HCT116 (cell line): ENCODE measurements around the gene LRRTM4. TPM values are rescaled to one million over a fixed set of nuclear protein-coding genes. Genes with fewer than 3 reads are reported as not detected.

ENCODE experiments used
- ATAC-seq: fragments of 200-7000 bp; cut with Tn5 transposase; 2 replicates; pipeline ENCODE4 v1.9.1; 2020; ENCODE audit warnings: mild to moderate bottlenecking, moderate library complexity
- BruUV-seq: library from RNA; stranded (reverse); fragments of 400-500 nt; replicated peaks from 2 replicates; lab custom pipeline; 2021; lab: Mats Ljungman, UMichigan
- CTCF ChIA-PET: fragments of 300-600 bp; sonication (Branson Sonifier 250); formaldehyde crosslinking; loops from one replicate; lab custom pipeline; 2021; ENCODE audit warnings: antibody characterized with exemption; lab: Charles Lee
- POLR2A ChIA-PET: fragments of 300-600, 350-600 bp; sonication (Branson Sonifier 250); formaldehyde crosslinking; loops from one replicate; lab custom pipeline; 2021; ENCODE audit warnings: antibody characterized with exemption; lab: Charles Lee
- RAD21 ChIA-PET, 2 experiments: fragments of 300-600 bp; sonication (Branson Sonifier 250); formaldehyde crosslinking; loops; one replicate each; lab custom pipeline; 2023; ENCODE audit warnings: low total read pairs in 2 of 2; ENCODE audit not compliant: uncharacterized antibody in 2 of 2, unreplicated experiment in 2 of 2, low non-redundant PET in 1 of 2; lab: Charles Lee
- DNase-seq: peaks from one replicate; pipeline ENCODE4 v3.0.0-alpha.2; 2010; ENCODE audit warnings: low read depth, low spot score
- H2AFZ ChIP-seq: fragments of 200-600 bp; shearing (Covaris generic), sonication (generic); 2 replicates; pipeline ENCODE4 v1.6.1; 2017; ENCODE audit warnings: low read depth, mixed run types, mixed read lengths, antibody characterized with exemption, low read length; ENCODE audit not compliant: poor library complexity, severe bottlenecking
- H3K27ac ChIP-seq: 2 replicates; pipeline ENCODE4 v1.5.1; 2012; ENCODE audit warnings: low read depth, low read length
- H3K27me3 ChIP-seq: fragments of 200-600 bp; sonication (generic); 2 replicates; pipeline ENCODE4 v1.6.1; 2016; ENCODE audit warnings: mixed run types, low read length, mixed read lengths; ENCODE audit not compliant: insufficient read depth
- H3K36me3 ChIP-seq, 2 experiments: fragments of 200-500 bp in 1 of 2; fragments of 200-600 bp in 1 of 2; sonication (Bioruptor generic) in 1 of 2; sonication (generic) in 1 of 2; 2 replicates each; pipeline versions ENCODE4 v1.5.1 to v1.6.1; 2014 to 2016; ENCODE audit warnings: low read length in 2 of 2, inconsistent platforms in 1 of 2, mixed read lengths in 1 of 2, mixed run types in 1 of 2; ENCODE audit not compliant: insufficient read depth in 2 of 2, control insufficient read depth in 1 of 2
- H3K4me1 ChIP-seq, 2 experiments: fragments of 200-600 bp in 1 of 2; sonication (generic) in 1 of 2; 2 replicates each; pipeline versions ENCODE4 v1.5.1 to v1.6.1; 2012 to 2017; ENCODE audit warnings: low read length in 2 of 2, inconsistent platforms in 1 of 2, mild to moderate bottlenecking in 1 of 2, mixed read lengths in 1 of 2, mixed run types in 1 of 2, moderate library complexity in 1 of 2; ENCODE audit not compliant: insufficient read depth in 2 of 2, control insufficient read depth in 1 of 2
- H3K4me2 ChIP-seq: fragments of 200-600 bp; sonication (generic); 2 replicates; pipeline ENCODE4 v1.6.1; 2017; ENCODE audit warnings: mixed run types, low read length, mixed read lengths
- H3K4me3 ChIP-seq, 2 experiments: fragments of 200-600 bp in 1 of 2; sonication (generic) in 1 of 2; replicated peaks in 1 of 2; 2 replicates each; pipeline ENCODE4 v1.5.1; 2011 to 2016; ENCODE audit warnings: low read length in 2 of 2, control low read depth in 1 of 2, low read depth in 1 of 2, mild to moderate bottlenecking in 1 of 2, mixed read lengths in 1 of 2, mixed run types in 1 of 2
- H3K79me2 ChIP-seq: fragments of 200-600 bp; sonication (generic); 2 replicates; pipeline ENCODE4 v1.6.1; 2017; ENCODE audit warnings: mild to moderate bottlenecking, mixed run types, low read length, moderate library complexity, mixed read lengths; ENCODE audit not compliant: insufficient read depth
- H3K9ac ChIP-seq: fragments of 200-600 bp; sonication (generic); 2 replicates; pipeline ENCODE4 v1.6.1; 2016; ENCODE audit warnings: low read length, mixed read lengths
- H3K9me2 ChIP-seq: fragments of 200-600 bp; sonication (generic), shearing (Covaris generic); 2 replicates; pipeline ENCODE4 v1.6.1; 2017; ENCODE audit warnings: mixed run types, mild to moderate bottlenecking, moderate library complexity; ENCODE audit not compliant: insufficient read depth
- H3K9me3 ChIP-seq, 2 experiments: fragments of 200-500 bp in 1 of 2; fragments of 200-600 bp in 1 of 2; sonication (Bioruptor generic) in 1 of 2; sonication (generic) in 1 of 2; 2 replicates each; pipeline ENCODE4 v1.6.1; 2014 to 2017; ENCODE audit warnings: low read length in 2 of 2, mixed read lengths in 2 of 2, inconsistent platforms in 1 of 2, low read depth in 1 of 2, mild to moderate bottlenecking in 1 of 2, mixed run types in 1 of 2, moderate library complexity in 1 of 2; ENCODE audit not compliant: control insufficient read depth in 1 of 2, insufficient read depth in 1 of 2
- H4K20me1 ChIP-seq: fragments of 200-600 bp; sonication (generic), shearing (Covaris generic); 2 replicates; pipeline ENCODE4 v1.6.1; 2017; ENCODE audit warnings: mixed run types, mild to moderate bottlenecking, moderate library complexity; ENCODE audit not compliant: insufficient read depth
- CEBPB ChIP-seq: IDR thresholded peaks from 2 replicates; pipeline ENCODE4 v1.6.1; 2012; ENCODE audit warnings: low read depth
- EGR1 ChIP-seq: IDR thresholded peaks from 2 replicates; pipeline ENCODE4 v1.6.1; 2012; ENCODE audit warnings: low read depth
- FOSL1 ChIP-seq: IDR thresholded peaks from 2 replicates; pipeline ENCODE4 v1.6.1; 2012; ENCODE audit warnings: low read depth
- JUND ChIP-seq: IDR thresholded peaks from 2 replicates; pipeline ENCODE4 v1.6.1; 2012
- REST ChIP-seq: IDR thresholded peaks from 2 replicates; pipeline ENCODE4 v1.6.1; 2012; ENCODE audit warnings: low read depth
- SIN3A ChIP-seq: IDR thresholded peaks from 2 replicates; pipeline ENCODE4 v1.6.1; 2012; ENCODE audit warnings: low read depth
- SP1 ChIP-seq: IDR thresholded peaks from 2 replicates; pipeline ENCODE4 v1.6.1; 2012; ENCODE audit warnings: low read depth
- SRF ChIP-seq: IDR thresholded peaks from 2 replicates; pipeline ENCODE4 v1.6.1; 2012; ENCODE audit warnings: low read depth
- YY1 ChIP-seq: IDR thresholded peaks from 2 replicates; pipeline ENCODE4 v1.6.1; 2011; ENCODE audit warnings: low read length, low read depth, moderate library complexity, mild to moderate bottlenecking; ENCODE audit not compliant: insufficient replicate concordance; ENCODE audit errors: extremely low read depth
- ZNF274 ChIP-seq: fragments of 200-500 bp; sonication (Bioruptor generic); IDR thresholded peaks from 2 replicates; pipeline ENCODE4 v1.6.1; 2014; ENCODE audit warnings: mild to moderate bottlenecking, low read depth, low read length, inconsistent platforms
- intact Hi-C: fragments of 100-400 bp; cut with micrococcal nuclease; formaldehyde crosslinking; loops from 2 replicates; pipeline ENCODE4 v1.10.0; 2022
- total RNA-seq: library from RNA; stranded (reverse); gene quantifications from one replicate; pipeline ENCODE4 v1.2.1, GENCODE V29; 2021; ENCODE audit not compliant: unreplicated experiment
- TF ChIP-seq, protein P1 (sequence below), 3 experiments: fragments of 200-600 bp in 1 of 3; sonication (generic) in 1 of 3; IDR thresholded peaks in 2 of 3; conservative IDR thresholded peaks in 1 of 3; 2 replicates each; pipeline ENCODE4 v1.5.1; 2012 to 2017; ENCODE audit warnings: low read depth in 2 of 3, low read length in 2 of 3, antibody characterized with exemption in 1 of 3, borderline replicate concordance in 1 of 3, control low read depth in 1 of 3, mild to moderate bottlenecking in 1 of 3, mixed read lengths in 1 of 3, mixed run types in 1 of 3, moderate library complexity in 1 of 3; ENCODE audit not compliant: insufficient read depth in 1 of 3
- TF ChIP-seq, protein P2 (sequence below): IDR thresholded peaks from 2 replicates; pipeline ENCODE4 v1.6.1; 2011; ENCODE audit warnings: mild to moderate bottlenecking, low read length, moderate library complexity; ENCODE audit not compliant: insufficient replicate concordance; ENCODE audit errors: extremely low read depth

Gene LRRTM4
- total RNA-seq, 1 experiment from 2014 or later: 0.25 TPM

DNA sequence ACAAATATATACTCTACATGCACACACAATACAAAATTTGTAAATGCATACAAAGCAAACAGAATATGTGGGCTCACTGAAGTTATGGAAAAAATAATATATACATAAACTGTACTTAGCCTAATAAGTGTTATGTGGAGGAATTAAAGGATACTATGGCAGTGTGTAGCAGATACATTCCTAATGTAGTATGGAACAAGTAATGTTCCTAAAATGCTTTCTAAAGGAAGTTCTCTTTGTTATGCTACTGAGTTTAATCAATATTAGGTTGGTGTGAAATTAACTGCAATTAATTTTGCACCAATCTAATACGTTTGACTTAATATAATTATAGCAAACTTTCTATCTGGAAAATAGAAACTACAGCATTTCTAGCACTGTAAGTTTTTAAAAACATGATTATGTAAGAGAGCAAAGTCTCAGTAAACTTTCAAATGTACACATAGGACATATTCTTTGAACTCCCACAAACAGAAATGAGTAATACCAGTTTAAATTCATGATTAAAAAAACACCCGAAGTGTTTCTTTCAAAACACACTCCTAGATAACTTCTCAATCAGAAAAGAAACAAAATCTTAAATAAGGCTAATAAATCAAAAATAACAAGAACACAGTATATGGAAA is 331.3 kb downstream of the LRRTM4 start (continued):
- TF ChIP-seq REST (no peak), ZNF274 (no peak), YY1 (no peak), SP1 (no peak), EGR1 (no peak), SRF (no peak)

DNA sequence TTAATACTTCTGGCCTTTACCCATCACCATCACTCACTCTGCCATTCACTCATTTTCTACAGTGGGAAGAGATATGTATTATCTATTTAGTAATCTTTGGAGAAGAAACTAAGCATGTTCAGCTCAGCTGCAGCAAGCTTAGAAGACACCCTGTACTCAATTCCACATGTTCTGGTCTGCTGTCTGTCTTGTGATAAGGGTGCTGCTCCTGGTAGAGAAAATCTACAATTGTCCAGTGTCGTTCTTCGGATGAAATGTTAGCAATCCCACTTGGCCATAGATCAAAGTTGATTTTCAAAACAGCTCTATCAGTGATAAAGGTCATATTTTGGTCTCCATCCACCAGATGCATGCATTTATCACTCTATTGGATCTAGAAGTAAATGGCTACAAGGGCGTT is 337.1 kb downstream of the LRRTM4 start:
- ChIA-PET CTCF (no interaction called here), POLR2A (no interaction called here), RAD21 (no interaction called here)
- no peaks in the 10 kb centered on the region for H3K36me3 ChIP-seq
- no peaks in the 10 kb centered on the region for H3K4me1 ChIP-seq
- no peak overlapping the region for H3K9ac ChIP-seq
- intact Hi-C loops: no loop called here
- no peak overlapping the region for H3K4me2 ChIP-seq
- H3K9me2 ChIP-seq: no peaks in the 10 kb centered on the region
- BruUV-seq: no TSS peak
- H3K27me3 ChIP-seq: no peaks in the 10 kb centered on the region
- no peak overlapping the region for H3K27ac ChIP-seq
- no peak overlapping the region for H2AFZ ChIP-seq
- DNase-seq: no peak
- peaks cover 3 to 22% of the 10 kb centered on the region in 2 experiments; a peak in 2 of 4 replicates for H3K9me3 ChIP-seq
- ATAC-seq: no peak
- H4K20me1 ChIP-seq: no peaks in the 10 kb centered on the region
- H3K79me2 ChIP-seq: no peaks in the 10 kb centered on the region
- no peak overlapping the region for H3K4me3 ChIP-seq
- TF ChIP-seq CEBPB (no peak), REST (no peak), SIN3A (no peak), FOSL1 (no peak), EGR1 (no peak), JUND (no peak)
- TF ChIP-seq, protein P1, sequence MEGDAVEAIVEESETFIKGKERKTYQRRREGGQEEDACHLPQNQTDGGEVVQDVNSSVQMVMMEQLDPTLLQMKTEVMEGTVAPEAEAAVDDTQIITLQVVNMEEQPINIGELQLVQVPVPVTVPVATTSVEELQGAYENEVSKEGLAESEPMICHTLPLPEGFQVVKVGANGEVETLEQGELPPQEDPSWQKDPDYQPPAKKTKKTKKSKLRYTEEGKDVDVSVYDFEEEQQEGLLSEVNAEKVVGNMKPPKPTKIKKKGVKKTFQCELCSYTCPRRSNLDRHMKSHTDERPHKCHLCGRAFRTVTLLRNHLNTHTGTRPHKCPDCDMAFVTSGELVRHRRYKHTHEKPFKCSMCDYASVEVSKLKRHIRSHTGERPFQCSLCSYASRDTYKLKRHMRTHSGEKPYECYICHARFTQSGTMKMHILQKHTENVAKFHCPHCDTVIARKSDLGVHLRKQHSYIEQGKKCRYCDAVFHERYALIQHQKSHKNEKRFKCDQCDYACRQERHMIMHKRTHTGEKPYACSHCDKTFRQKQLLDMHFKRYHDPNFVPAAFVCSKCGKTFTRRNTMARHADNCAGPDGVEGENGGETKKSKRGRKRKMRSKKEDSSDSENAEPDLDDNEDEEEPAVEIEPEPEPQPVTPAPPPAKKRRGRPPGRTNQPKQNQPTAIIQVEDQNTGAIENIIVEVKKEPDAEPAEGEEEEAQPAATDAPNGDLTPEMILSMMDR (IDR thresholded peaks at IDR 0.05 in 2 of 3, conservative IDR thresholded peaks at IDR 0.05 in 1 of 3; ENCODE audit: borderline replicate concordance in 1 of 3, insufficient read depth in 1 of 3, low read depth in 2 of 3, low read length in 2 of 3): no peak
- TF ChIP-seq, protein P2, sequence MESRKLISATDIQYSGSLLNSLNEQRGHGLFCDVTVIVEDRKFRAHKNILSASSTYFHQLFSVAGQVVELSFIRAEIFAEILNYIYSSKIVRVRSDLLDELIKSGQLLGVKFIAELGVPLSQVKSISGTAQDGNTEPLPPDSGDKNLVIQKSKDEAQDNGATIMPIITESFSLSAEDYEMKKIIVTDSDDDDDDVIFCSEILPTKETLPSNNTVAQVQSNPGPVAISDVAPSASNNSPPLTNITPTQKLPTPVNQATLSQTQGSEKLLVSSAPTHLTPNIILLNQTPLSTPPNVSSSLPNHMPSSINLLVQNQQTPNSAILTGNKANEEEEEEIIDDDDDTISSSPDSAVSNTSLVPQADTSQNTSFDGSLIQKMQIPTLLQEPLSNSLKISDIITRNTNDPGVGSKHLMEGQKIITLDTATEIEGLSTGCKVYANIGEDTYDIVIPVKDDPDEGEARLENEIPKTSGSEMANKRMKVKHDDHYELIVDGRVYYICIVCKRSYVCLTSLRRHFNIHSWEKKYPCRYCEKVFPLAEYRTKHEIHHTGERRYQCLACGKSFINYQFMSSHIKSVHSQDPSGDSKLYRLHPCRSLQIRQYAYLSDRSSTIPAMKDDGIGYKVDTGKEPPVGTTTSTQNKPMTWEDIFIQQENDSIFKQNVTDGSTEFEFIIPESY: no peak
